GM18907 (cell line): Measurements from ENCODE around the gene PPFIBP1.

ENCODE experiments used
- ATAC-seq: cut with Tn5 transposase; IDR thresholded peaks from one replicate; pipeline ENCODE4 v1.9.1; 2021; ENCODE audit warnings: mild to moderate bottlenecking, moderate library complexity; ENCODE audit not compliant: unreplicated experiment

The PPFIBP1 gene

DNA sequence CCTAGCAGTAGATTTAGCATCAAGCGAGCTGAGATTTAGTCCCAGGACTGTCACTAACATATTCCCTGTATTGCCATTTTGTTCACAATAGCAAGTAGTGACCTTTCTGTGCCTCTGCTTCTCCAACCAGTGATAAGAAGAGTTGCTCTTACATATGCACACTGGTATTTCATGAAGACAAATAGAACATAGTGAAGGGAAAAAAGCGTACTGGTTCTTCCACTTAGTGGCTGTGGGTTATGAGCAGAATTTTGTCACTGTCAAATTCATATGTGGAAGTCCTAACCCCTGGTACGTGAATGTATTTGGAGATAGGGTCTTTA lies 12.3 kb upstream of the PPFIBP1 start:
- ATAC-seq: no peak

DNA sequence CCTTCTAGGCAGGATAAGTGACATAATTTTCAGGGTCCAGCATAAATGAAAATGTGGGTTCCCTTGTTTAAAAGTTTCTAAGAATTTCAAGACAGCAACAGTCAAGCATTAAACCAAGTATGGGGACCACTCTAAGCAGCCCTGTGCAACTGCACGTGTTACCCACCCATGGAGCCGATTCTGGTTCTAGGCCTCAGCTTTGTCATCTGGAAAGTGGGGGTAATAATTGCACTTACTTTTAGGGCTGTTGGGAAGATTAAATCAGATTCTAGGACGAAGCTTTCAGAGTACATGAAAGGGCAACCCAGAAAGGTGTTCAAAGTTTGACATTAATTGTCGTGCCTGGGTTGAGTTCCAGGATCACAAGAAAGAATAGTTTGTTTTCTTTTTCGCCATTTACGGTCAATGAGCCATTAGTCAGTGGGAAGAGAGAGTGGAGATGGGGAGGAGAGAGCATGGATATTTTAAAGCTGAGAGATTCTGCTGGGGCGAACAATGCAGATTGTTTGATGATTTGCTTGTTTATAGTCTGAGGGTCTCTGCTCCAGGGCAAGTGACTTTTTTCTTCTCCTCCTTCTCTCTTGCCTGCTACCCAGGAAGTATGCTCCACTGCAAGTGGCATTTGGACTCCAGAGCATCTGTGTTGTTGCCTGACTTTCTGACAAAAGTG lies 10.7 kb upstream of the PPFIBP1 start:
- ATAC-seq: no peak

DNA sequence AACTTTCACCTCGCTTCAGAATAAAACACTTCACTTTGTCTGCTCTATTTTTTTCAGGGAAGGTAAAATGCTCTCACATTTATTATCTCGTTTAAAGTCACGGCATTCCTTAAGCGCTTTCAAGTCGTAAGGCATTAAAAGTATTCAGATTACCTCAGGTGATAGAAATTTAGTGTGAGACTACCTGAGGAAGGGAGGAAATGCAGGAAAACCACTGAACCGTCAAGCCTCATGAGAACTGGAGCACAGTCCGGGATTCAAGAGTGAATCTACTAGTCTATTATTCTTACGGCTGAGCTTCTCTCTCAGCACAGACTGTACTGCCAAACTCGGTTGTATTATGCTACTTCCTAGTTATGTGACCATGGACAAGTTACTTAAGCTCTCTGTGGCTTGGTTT lies 8.3 kb upstream of the PPFIBP1 start:
- no peak for ATAC-seq

DNA sequence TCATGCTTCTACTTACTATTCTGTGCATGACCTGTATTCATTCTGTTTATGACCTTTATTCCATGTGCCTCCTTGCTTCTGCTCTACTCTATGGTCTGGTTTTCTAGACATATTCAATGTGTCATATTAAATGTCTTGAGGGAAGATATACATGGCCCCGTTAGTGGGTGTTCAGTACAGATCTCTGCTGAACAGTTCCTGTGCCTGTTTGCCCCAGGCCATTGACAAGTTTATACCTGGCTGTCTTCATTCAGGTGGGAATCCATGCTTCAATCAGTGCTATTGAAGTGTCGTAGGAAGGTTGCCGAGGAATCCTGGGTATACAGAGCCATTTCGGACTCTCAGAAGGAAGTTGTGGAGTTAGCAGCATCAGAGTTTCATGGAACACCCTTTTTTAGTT lies 7.4 kb upstream of the PPFIBP1 start:
- ATAC-seq: no peak

DNA sequence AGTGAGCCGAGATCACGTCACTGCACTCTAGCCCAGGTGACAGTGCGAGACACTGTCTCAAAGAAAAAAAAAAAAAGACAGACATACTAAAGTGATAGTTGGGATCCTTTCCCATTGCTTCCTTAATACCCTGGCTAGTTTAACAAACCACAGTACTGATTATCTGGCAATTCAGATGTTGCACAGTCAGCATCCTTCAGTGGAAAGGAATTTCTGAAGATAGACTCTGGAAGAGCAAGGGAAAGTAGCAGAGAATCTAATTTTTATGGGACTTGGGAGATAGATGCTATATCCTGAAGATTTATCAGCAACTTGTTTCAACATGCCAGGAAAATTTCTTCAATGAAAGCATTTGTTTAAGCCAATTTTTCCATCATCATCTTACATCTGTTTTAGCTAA lies 6.5 kb upstream of the PPFIBP1 start:
- no peak for ATAC-seq

DNA sequence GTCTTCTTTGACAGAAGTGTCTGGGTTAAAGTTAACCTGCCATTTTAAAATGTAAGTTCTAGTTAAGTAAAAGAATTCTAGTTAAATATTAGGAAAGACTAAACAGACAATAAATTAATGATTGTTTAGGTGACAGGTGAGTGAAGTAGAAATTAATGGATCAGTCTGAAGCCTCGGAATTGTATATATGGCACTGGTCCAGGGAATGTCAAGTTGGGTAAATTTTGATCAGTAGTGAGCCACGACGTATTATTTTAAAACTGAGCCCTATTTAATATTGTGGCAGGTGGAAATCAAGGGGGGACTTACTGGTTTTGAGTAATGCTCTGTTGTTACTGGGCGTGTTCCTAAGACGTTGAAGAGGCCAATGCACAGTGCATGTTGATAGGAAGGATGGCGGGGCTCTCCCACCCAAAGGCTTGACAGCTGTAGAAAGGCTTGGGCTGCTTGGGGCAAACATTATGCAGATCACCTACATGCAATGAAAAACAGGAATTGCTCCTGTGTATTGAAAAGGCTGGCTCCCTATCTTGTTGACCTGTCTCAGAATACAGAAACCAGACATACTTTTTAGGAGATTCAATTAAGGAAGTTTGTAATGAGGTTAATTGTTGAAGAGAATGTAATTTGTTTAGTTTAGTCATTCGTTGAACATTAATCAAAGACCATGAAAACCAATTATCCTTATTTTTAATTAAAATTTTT lies 5.9 kb upstream of the PPFIBP1 start:
- no peak for ATAC-seq

DNA sequence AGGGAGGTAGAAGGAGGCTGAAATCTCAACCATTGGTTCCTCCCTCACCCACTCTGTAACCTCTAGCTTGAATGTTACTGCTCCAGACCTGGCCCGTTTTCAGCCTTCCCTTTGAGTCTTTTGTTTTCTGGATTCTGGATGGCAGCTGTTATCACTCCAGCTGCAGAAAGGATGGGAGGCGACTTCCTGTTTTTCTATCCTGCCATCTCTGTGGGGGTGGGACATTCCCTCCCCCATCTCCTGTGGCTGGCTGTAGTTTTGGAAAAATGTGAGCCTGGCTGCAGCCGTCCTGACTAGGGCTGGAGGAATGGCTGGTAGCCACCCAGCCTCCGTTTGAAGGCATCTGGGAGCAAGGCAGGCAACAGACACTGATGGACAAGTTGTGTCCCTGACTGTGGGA lies 2.9 kb upstream of the PPFIBP1 start:
- no peak for ATAC-seq

DNA sequence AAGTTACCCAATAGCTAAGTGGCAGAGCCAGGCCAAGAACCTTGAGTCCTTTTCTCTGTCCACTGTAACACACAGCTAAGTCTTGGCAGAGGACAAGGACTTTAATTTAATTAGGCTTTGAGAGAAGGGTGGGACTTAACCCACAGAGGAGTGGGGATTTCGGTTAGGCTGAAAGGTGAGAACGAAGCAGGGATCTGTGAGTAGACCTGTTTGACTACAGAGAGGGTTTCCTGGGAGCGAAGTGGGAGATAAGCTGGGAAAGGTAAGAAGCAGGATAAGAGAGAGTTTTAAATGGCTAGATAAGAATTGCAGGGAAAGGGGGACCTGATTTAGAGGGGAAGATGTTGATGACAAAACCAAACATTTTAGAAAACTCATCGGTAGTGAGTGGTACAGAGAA lies 2.0 kb upstream of the PPFIBP1 start:
- no peak for ATAC-seq

DNA sequence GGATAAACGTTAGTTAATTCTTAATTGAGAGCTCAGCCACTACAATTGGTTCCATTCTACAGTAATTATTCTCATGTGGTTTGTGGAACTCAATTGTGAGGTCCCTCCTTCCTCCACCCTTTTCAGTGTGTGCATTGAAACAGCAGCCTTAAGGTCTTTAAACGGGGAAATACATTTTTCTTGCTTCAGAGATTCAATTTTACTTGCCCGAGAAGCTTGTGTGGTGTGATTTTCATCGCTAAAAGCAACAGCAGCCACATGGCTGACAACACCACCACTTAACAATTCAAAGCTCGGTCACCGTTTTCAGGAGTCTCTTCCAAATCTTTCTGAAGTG lies 733 bp upstream of the PPFIBP1 start:
- ATAC-seq: peak; percentile 19

DNA sequence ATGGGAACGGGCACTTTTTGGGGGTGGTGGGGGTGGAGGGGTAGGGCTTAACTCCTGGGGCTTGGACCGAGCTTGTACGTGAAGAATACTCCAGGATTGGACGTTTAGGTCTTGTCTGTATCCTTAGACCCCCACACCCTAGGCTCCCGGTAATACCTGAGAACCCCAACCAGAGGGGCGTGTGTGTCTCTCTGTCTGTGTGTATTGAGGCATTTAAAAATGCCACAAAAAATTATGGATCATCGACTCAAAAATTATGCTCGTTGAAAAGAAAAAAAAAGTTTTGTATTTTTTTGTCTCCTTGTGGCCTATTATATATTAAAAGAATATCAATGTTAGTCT lies 459 bp downstream of the PPFIBP1 start:
- ATAC-seq: no peak

DNA sequence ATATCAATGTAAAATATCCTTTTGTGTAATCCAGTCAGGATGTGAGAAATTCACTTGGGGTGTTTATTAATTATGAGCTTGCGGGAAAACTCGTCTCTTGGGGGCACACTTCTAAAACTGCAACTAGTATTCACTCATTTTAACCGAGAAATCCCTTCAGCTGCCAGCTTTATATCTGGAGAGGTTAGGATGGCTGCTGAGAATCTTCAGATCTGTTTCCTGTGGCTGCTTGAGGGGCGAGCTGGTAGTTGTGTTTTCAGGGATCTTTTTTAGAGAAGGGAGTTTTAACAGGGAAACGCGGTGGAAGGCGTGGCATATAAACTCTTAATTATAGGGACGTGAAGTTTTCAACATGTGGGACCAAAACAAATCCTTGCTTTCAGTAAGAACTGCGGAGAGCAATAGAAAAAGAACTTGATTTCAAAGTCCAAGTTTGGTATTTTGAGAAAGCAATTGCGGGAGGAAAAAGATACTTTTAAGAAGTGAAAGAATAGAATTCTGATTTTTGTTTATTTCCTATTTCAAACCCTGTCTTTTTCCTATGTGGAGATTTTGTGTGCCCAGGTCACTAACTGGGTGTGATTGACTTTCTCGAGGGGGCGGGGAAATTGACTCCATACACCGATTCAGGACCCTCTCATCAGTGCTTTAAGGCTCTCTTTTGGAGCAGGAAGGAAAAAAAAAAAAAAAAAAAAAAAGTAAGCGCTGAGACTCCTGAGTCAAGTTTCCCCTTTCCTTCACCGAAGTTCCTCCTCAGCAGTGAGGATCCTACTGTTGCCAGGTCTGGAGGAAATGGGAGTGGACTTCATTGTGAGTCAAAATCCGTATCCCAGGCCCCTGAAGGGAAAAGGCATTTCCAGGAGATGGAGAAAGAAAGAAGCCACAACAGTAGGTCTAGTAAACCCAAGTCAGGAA lies 1.1 kb downstream of the PPFIBP1 start:
- no peak for ATAC-seq

DNA sequence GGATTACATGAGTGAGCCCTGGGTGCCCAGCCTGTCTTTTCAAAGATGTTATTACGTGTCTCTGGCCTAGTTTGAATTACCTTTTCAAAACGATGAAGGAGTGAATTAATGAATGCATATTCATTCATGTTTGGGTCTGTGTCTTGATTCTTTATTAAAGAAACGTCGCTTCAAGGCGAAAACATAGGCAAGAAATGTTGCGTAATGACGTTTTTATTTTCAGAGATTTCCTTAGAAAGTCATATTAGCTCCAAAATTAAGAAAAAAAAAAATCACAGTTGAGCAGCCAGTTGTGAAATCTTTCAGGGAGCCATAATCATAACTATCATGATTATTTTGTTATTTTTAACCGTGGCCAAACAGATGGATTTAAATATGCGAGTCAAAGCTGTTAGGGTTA lies 3.5 kb downstream of the PPFIBP1 start:
- no peak for ATAC-seq

DNA sequence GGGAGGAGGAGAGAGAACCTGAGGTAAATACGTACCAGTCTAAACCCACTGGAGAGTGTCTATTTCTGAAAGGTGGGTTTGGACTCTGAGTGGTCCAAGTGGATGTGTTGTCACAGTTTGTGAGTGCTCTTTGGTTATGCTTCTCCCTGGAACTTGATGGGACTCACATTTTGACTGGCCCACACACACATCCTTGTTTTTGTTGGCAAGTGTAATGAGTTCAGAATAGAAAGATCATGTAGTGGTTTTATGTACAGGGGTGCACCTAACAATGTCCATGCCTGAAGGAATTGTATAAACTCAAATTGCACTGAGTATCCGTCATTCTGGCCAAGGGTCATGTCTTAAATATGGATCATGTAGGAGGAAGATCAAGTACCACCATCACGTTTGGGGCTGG lies 4.8 kb downstream of the PPFIBP1 start:
- no peak for ATAC-seq

DNA sequence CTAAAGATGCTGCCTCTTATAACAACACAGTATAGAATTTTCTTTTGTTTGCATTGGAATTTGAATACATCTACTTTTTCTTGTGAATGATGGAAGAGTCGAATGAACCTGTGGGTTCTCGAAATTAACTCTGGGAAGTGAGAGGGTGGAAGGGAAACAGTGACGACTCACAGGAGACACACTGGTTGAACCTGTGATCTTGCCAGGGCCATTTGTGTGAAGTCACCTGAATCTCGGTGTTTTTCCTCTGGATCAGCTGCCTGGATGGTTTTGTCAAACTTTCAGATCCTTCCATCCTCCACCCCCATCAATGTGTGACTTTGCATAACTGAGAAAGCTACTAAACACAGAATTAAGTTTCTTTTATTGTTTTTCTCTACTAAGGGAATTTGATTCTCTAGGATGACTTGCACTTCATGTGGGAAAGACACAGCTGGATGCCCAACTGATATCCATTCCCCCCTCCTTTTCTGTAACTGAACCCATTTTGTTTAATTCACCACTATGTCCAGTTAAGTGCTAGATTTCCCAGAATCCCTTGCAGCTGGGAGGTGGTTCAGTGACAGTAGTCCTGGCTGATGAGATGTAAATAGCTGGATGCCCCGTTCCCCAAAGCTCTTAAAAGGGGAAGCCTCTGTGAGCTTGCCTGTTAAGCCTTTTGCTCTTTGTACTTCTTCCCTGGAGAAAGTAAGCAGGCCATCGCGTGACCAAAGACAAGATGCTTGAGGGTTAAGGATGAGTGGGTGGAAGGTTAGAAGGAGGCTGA lies 6.3 kb downstream of the PPFIBP1 start:
- ATAC-seq: no peak

DNA sequence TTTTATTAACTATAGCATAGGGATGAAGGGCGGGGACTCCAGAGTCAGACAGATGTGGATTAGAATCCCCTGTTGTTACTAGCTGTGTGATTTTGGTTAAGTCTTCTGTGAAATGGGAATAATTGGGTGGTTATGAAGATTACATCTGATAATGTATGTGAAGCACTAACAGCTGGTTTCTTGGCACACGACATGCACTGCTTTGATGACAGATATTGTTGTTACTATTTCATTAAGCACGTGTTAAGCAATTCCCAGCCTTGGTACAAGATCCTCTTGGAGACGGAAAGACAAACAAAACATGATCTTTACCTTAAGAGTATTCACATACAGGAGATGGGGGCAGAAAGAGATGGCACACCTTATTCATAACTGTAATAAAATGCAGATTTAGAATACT lies 7.9 kb downstream of the PPFIBP1 start:
- no peak for ATAC-seq

DNA sequence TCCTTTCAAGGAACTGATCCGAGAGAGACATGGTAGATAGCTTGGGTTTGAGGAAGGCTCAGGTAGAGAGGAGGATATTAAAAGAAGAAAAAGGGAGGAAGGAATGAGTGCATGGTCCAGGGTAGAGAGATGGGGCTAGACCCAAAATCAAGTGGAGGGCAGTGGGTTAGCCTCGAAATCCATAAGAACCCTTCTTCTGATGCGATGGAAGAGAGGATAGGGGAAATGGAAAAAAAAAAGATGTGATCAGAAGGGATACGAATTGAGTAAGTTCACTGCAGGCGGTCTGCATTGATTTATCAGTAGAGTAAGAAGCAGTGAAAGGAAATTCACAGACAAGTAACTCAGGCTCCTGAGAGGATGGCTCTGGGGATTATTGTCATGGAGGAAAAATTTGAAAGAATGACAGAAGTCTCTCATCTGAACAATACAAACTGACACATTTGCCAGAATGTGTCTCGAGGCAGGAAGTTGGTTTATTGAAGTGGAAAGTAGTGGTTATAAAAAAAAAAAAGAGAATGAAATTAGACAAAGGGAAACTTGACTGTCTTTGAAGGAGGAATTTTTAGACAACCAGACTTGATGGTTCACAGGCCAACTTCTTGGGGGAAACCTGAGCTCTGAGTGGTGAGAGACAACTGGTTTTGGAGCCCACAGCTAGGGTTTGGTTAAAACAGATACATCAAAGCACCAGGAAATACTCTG lies 10.2 kb downstream of the PPFIBP1 start:
- ATAC-seq: peak; percentile 63

DNA sequence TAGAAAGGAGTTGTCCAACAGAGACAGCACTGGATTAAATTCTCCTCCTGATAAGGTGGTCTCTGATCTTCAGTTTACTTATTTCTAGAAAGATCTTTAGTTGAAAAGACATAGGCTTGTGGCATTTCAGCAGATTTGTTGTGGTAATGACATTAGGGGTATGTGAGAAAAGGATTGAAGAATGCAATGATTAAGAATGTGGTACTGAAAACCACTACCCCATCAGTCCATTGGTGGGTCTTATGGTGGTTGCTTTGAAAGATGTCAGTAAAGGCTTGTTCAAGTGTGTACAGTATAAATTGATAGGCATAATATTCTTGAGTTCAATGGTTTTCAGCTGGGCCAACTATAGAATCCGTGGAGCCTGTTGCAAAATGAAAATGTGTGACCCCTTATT lies 10.8 kb downstream of the PPFIBP1 start:
- peak; percentile 20 for ATAC-seq

DNA sequence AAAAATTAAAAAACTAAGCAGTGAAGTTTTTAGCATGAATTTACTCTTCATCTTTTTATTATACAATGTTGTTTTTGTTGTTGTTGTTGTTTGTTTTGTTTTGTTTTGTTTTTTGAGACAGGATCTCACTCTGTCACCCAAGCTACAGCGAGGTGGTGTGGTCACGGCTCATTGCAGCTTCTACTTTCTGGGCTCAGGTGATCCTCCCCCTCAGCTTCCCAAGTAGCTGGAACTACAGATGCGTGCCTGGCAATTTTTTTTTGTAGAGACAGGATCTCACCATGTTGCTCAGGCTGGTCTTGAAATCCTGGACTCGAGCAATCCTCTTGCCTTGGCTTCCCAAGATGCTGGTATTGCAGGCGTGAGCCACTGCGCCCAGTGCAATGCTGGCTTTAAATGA lies 11.3 kb downstream of the PPFIBP1 start:
- ATAC-seq: no peak

DNA sequence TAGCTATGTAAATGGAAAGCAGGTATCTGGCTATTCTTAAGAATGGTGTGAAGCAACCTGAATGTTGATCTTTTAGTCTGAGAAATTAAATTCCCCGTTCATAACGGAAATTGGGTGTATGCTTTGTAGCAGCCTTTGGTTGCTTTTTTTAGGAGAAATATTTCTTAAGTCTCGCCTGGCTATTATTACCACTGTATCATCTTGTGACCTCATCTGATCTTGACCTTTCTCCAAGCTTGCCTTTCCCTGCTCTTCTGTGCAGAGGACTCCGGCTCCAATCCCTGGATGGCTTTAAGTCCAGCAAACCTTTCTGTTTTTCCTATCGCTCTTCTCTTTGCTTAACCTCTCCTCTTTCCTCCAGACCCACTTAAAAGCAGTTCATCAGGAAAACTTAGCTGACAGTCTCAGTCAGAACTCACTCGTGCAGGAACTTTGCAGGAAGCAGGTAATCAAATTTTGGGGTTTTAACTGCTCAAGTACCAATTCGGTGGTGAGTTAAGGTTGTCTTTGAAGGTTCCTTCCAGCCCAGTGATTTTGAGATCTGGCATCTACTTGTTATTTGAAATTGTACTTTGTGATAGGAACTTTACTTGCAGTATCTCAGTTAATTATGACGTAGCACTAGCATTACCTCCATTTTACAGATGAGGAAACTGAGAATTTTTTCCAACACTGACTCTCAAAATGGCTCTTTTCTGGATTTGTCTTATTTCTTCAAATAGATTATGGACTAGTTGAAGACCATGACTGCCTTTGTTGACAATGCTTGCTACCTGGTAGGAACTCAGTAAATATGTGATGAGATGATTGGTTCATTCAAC lies 14.1 kb downstream of the PPFIBP1 start:
- ATAC-seq: no peak

DNA sequence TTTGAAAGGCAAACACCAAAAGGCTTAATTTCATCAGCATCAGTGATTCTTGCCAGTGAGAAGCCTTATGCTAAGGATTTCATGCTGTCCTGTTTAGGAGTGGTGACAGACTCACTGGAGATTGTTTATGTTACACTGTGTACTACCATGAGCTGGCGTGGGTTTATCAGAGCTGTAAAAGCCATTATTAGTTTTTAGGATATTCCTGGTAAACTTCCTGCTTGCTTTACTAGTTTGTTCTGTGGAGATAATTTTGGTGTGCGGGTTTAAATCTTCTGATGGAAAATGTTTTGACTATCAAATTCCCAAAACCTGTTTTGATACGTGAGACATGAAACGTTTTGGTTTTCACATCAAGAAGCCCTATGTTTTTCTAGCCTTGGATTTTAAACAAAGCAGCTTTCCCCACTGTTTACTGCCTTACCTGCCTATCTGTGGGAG lies 15.2 kb downstream of the PPFIBP1 start:
- ATAC-seq: no peak
